ENCODE results near the gene C8A. TPM values are rescaled to one million over a fixed set of nuclear protein-coding genes. Genes with fewer than 3 reads are reported as not detected.

The C8A gene
- total and polyA plus RNA-seq, 10 of the 15 experiments (the other 5 are each of a cell fraction or from before 2014, with no cell fraction given), result not detected

- ATAC-seq (no peak), DNase-seq (ENCODE audit: low read depth, low spot score) (no peak), FAIRE-seq (no peak)
- CTCF ChIA-PET, result no interaction called here
- Histone ChIP-seq H3K4me2 (ENCODE audit: control insufficient read depth, insufficient read depth) (no peak overlapping the region), H3K9me3 (replicated peaks; ENCODE audit: control insufficient read depth, insufficient read depth, low read length) (no peaks in the 10 kb centered on the region), H3K27ac (ENCODE audit: control insufficient read depth, insufficient read depth) (no peak overlapping the region), H3K4me3 (no peak overlapping the region), H3K27me3 (replicated peaks in 1 of 2; ENCODE audit: control insufficient read depth in 2 of 2, insufficient read depth in 2 of 2, low read length in 1 of 2) (peaks cover 0 to 2% of the 10 kb centered on the region in 2 experiments; a peak in 1 of 4 replicates), H4K20me1 (ENCODE audit: control insufficient read depth, insufficient read depth) (no peaks in the 10 kb centered on the region), H3K36me3 (ENCODE audit: control insufficient read depth in 2 of 2, insufficient read depth in 2 of 2, low read length in 1 of 2) (no peaks in the 10 kb centered on the region), H2AFZ (ENCODE audit: control insufficient read depth, low read depth, low read length) (no peak overlapping the region), H3K4me1 (ENCODE audit: control insufficient read depth, insufficient read depth, low read length) (no peaks in the 10 kb centered on the region), H3K9ac (ENCODE audit: control insufficient read depth, insufficient read depth, low read length) (no peak overlapping the region), H3K79me2 (ENCODE audit: control insufficient read depth, insufficient read depth, low read length) (no peaks in the 10 kb centered on the region)
- SMC1A ChIA-PET (ENCODE audit: uncharacterized antibody, unreplicated experiment), result no interaction called here
- intact Hi-C loops (cut with micrococcal nuclease; ENCODE audit: unreplicated experiment) (no loop called here), in situ Hi-C loops (cut with MboI) (no loop called here)
- 35% methylated on average over 12 of the region's 12 CpGs for WGBS (ENCODE audit: insufficient coverage, insufficient replicate concordance, low lambda C conversion rate, missing lambda C conversion rate)
- POLR2A ChIA-PET, result no interaction called here
- TF ChIP-seq PAX5 (IDR thresholded peaks at IDR 0.05; ENCODE audit: borderline replicate concordance, low read depth, low read length) (no peak), E4F1 (IDR thresholded peaks at IDR 0.05; ENCODE audit: borderline replicate concordance, partially characterized antibody) (no peak), CEBPB (IDR thresholded peaks at IDR 0.05; ENCODE audit: borderline replicate concordance in 1 of 2, low read depth in 2 of 2, low read length in 2 of 2) (no peak), HDGF (IDR thresholded peaks at IDR 0.05) (no peak), MYB (IDR thresholded peaks at IDR 0.05; ENCODE audit: borderline replicate concordance, low read depth, low read length) (no peak), SMARCA5 (IDR thresholded peaks at IDR 0.05) (no peak), HDAC6 (IDR thresholded peaks at IDR 0.05; ENCODE audit: unreplicated experiment) (no peak), KLF5 (IDR thresholded peaks at IDR 0.05; ENCODE audit: partially characterized antibody) (no peak), BCL3 (IDR thresholded peaks at IDR 0.05; ENCODE audit: borderline replicate concordance, insufficient read depth, low read depth, low read length, poor library complexity, severe bottlenecking) (no peak), ZSCAN29 (IDR thresholded peaks at IDR 0.05) (no peak), MYC (IDR thresholded peaks at IDR 0.05; ENCODE audit: insufficient read depth, insufficient read length, insufficient replicate concordance, low read length, severe bottlenecking) (no peak)
- RAD21 ChIA-PET (ENCODE audit: unreplicated experiment), result interaction anchor here (0.6 kb wide), 1 partner anchor 81 kb away, joined by 3 read pairs; no protein-coding TSS in a partner anchor
- no TSS peak for BruUV-seq (replicated peaks)
Observed at GRCh38 chr1:56912325-56912724, 57.7 kb downstream of the C8A start.

Data from GM12878 (cell line).